GM12875 (cell line): ENCODE data around the gene JADE2.

Experiments
- H3K4me3 ChIP-seq: one replicate; pipeline ENCODE4 v1.5.1; 2011; ENCODE audit warnings: low read depth, low read length, control low read depth
- TF ChIP-seq, protein P1 (sequence below): IDR thresholded peaks from 2 replicates; pipeline ENCODE4 v1.5.1; 2011; ENCODE audit warnings: low read depth, mild to moderate bottlenecking, control low read depth, inconsistent platforms, low read length, moderate library complexity, borderline replicate concordance; ENCODE audit not compliant: insufficient read depth

JADE2 gene

DNA sequence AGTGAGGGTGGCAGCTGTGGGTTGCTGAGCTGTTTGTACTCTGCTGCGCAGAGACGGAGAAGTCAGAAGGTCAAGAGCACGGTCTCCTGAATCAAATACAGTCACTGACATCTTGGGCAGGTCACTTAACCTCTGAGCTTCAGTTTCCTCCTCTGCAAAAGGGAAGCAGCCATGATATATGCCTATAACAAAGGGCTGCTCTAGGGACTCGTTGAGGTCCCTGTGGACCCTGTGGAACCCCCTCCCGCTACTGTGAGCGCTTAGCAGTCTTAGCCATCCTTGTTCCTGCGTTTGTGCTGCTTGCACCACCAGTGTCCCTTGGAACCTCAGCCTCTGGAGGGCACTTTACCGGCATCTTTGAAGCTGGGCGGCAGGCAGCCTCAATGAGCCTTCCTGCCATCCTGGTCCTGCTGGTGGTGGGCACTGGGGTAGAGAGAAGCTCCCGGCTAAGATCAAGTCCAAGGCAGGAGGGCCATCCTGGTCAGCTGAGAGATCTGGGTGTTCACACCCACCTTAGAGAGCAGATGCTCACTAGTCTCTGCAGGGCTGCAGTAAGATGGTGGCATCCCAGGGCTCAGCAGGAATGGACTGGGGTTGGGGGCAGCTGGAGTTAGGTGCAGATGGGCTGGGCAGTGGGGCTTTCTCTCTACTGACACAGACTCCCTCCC lies 8.7 kb downstream of the JADE2 start:
- no peak overlapping the region for H3K4me3 ChIP-seq
- TF ChIP-seq, protein P1, sequence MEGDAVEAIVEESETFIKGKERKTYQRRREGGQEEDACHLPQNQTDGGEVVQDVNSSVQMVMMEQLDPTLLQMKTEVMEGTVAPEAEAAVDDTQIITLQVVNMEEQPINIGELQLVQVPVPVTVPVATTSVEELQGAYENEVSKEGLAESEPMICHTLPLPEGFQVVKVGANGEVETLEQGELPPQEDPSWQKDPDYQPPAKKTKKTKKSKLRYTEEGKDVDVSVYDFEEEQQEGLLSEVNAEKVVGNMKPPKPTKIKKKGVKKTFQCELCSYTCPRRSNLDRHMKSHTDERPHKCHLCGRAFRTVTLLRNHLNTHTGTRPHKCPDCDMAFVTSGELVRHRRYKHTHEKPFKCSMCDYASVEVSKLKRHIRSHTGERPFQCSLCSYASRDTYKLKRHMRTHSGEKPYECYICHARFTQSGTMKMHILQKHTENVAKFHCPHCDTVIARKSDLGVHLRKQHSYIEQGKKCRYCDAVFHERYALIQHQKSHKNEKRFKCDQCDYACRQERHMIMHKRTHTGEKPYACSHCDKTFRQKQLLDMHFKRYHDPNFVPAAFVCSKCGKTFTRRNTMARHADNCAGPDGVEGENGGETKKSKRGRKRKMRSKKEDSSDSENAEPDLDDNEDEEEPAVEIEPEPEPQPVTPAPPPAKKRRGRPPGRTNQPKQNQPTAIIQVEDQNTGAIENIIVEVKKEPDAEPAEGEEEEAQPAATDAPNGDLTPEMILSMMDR: no peak

DNA sequence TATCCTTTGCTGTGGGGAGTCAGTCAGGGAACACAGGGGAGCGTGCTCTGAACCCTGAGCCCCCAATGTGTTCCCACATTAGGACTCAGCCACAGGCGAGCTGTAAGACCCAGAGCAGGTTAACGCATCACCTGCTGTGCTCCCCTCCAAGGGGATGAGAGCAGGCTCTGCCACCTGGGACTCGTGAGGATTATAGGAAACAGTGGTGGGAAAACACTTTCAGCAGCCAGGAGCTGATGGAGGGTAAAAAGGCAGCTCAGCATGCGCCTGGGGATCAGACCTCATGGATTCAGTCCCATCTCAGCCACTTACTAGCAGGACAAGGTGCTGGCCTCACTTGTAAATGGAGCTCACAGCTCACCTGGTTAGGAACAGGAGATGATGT lies 9.2 kb downstream of the JADE2 start:
- no peak overlapping the region for H3K4me3 ChIP-seq
- TF ChIP-seq, protein P1: no peak

DNA sequence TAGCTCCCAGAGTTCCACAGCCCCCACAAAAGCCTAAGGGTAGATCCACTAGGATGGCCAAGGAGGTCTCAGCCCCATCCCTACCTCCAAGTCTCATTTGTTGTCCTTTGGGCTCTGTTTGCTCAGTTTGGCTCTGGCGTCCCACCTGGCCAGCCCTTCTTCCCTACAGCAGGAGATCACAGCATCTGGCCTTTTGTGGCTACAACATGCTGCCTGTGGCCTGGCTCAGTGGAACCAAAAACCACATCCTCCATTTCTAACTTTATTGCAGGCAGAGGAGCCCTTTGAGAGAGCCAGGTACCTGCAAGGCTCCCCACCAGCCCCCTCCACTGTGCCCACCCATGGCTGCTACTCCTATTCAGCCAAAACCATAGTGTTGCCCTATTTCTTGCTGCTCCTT lies 11.4 kb downstream of the JADE2 start:
- H3K4me3 ChIP-seq: no peak overlapping the region
- TF ChIP-seq, protein P1: no peak

DNA sequence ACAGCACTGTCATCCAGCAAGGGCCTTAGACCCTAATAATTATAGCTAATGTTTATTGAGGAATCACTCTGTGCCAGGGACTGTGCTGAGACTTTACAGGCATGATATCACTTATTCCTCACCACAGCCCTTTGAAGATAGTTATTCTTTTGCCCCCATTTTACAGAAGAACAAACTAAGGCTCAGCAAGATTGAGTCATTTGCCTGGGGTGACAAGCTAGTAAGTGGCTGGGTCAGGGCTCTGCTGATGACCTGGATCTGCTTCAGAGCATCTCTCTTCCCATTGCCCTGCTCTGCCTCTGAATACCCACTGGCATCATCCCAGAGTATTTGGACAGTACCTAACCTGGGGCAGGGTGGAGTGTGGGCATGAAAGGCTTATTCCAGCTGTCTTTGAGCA lies 11.8 kb downstream of the JADE2 start:
- TF ChIP-seq, protein P1: no peak
- H3K4me3 ChIP-seq: no peak overlapping the region

DNA sequence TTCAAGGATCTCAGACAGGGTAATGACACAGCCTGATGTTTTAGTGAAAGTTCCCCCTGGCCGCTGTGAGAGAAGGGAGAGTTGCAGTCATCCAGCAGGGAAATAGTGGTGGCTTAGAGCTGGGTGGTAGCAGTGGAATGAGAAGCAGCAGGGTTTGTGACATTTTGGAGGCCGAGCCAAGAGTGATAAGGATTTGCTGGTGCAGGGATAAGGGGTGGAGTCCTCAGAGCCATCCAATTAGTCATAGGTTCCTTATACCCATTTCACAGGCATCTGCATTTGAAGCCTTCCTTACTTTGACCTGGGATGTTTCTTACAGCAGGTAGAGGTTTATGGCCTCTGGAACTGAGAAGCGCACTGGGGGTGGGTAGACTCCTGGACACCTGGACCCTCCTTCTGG lies 12.8 kb downstream of the JADE2 start:
- TF ChIP-seq, protein P1: no peak
- no peak overlapping the region for H3K4me3 ChIP-seq

DNA sequence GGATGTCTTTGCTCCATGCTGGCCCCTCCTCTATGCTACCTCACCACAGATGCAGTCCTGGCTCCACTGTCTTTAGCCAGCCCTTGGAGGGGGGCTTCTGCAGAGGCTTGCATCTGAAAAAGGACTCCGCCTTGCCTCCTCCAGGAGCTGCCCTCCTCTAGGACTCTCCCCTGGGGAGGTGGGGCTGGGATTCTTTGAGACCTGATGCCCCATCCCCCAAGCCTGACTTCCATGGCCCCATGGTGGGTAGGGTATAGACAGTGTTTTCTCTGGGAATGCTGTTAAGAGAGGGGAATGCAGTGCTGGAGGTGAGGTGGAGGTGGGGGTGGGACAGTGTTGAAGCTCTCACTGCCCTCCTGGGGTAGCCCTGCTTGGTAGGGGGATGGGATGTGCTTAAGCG lies 14.3 kb downstream of the JADE2 start:
- TF ChIP-seq, protein P1: no peak
- H3K4me3 ChIP-seq: no peak overlapping the region
